ENCODE results near the gene GNA12. TPM values are rescaled to one million over a fixed set of nuclear protein-coding genes. Genes with fewer than 3 reads are reported as not detected.

GNA12 gene
- total and polyA plus RNA-seq, 2 of the 4 experiments (the other 2 are of a cell fraction), result 14.3 to 93.9 TPM

- Histone ChIP-seq H3K14ac (replicated peaks; ENCODE audit: low read depth, low read length) (no peak overlapping the region), H3K4me1 (ENCODE audit: control insufficient read depth, insufficient read depth, low read length) (peaks cover 6% of the 10 kb centered on the region; the same call in 1 of the 2 replicates), H3K4me2 (ENCODE audit: low read depth, low read length) (no peak overlapping the region), H4K91ac (ENCODE audit: insufficient read depth, low read depth, low read length) (no peak overlapping the region), H3K23ac (ENCODE audit: low read depth, low read length) (no peak overlapping the region), H3K27me3 (ENCODE audit: control insufficient read depth, insufficient read depth, low read length) (no peaks in the 10 kb centered on the region), H2BK5ac (ENCODE audit: low read depth, low read length, poor library complexity, severe bottlenecking) (no peak overlapping the region), H3K9ac (ENCODE audit: low read depth, low read length) (no peak overlapping the region), H3K36me3 (ENCODE audit: control insufficient read depth, insufficient read depth, low read length) (peaks cover 48% of the 10 kb centered on the region), H3K4ac (ENCODE audit: low read depth, low read length) (no peak overlapping the region), H2BK15ac (ENCODE audit: low read depth, low read length) (no peak overlapping the region), H2AK5ac (ENCODE audit: low read depth, low read length) (no peak overlapping the region), H3K18ac (ENCODE audit: low read depth, low read length) (no peak overlapping the region), H4K8ac (ENCODE audit: low read depth in 2 of 2, low read length in 2 of 2) (no peak overlapping the region), H4K5ac (ENCODE audit: low read depth, low read length) (no peak overlapping the region), H3K9me3 (ENCODE audit: control insufficient read depth, insufficient read depth, low read length) (no peaks in the 10 kb centered on the region), H3K27ac (ENCODE audit: insufficient read depth, low read length) (no peak overlapping the region), H3K4me3 (ENCODE audit: insufficient read depth, low read depth, low read length) (no peak overlapping the region), H2AK9ac (replicated peaks; ENCODE audit: low read depth, low read length, poor library complexity) (peak overlapping the region; percentile 52), H4K20me1 (ENCODE audit: insufficient read depth, low read length) (peaks cover 16% of the 10 kb centered on the region), H3K56ac (ENCODE audit: extremely low read depth, insufficient read depth, low read length) (no peak overlapping the region), H3K9me1 (ENCODE audit: insufficient read depth, low read length) (peaks cover 17% of the 10 kb centered on the region), H2BK20ac (ENCODE audit: low read depth, low read length) (no peak overlapping the region), H2AFZ (replicated peaks; ENCODE audit: low read length, poor library complexity) (no peak overlapping the region), H2BK120ac (ENCODE audit: low read depth, low read length) (no peak overlapping the region), H3K79me1 (ENCODE audit: low read depth in 1 of 2, low read length in 2 of 2) (peaks cover 41 to 79% of the 10 kb centered on the region in 2 experiments)
- DNase-seq, result no peak
- in situ Hi-C loops (cut with MboI; ENCODE audit: low sequenced_read_pairs), result no loop called here
- dilution Hi-C loops (cut with HindIII; ENCODE audit: low sequenced_read_pairs, unreplicated experiment), result no loop called here
- no TSS peak for BruUV-seq (replicated peaks)
- ATAC-seq (ENCODE audit: low read depth), result no peak
- intact Hi-C loops (cut with micrococcal nuclease), result no loop called here
- TF ChIP-seq SMC3 (IDR thresholded peaks at IDR 0.05; ENCODE audit: low read depth, low read length) (no peak), MXI1 (IDR thresholded peaks at IDR 0.05; ENCODE audit: borderline replicate concordance, low read depth, low read length) (no peak), MAFK (IDR thresholded peaks at IDR 0.05; ENCODE audit: low read depth, low read length) (no peak), USF2 (IDR thresholded peaks at IDR 0.05; ENCODE audit: low read depth, low read length) (no peak)
- CTCF ChIA-PET, result no interaction called here
- WGBS, 2 experiments (ENCODE audit: extremely low coverage in 2 of 2, insufficient read length in 1 of 2), result 93% methylated on average over 14 of the region's 24 CpGs; no CpG with 5 or more reads in 1 of the 2 experiments
- POLR2A ChIA-PET (ENCODE audit: unreplicated experiment), result no interaction called here
These were observed 56.7 kb downstream of the GNA12 start for GRCh38 chr7:2787251-2787951.

Measured in IMR-90 (cell line).